HepG2 (cell line): ENCODE measurements around the gene BRCA1. TPM values are rescaled to one million over a fixed set of nuclear protein-coding genes. Genes with fewer than 3 reads are reported as not detected.
A peak's percentile ranks its signal among the peaks of the same experiment; 100 is the strongest.

Experiments
- FOXP1 ChIP-seq, 2 experiments: fragments of 450-650 bp in 1 of 2; IDR thresholded peaks; 2 replicates each; pipeline ENCODE4 v1.6.1; 2017 to 2018; ENCODE audit warnings: antibody characterized with exemption in 1 of 2
- HNF1A ChIP-seq, 2 experiments: sonication (generic) in 1 of 2; formaldehyde crosslinking in 1 of 2; IDR thresholded peaks; 2 replicates each; pipeline versions ENCODE4 v1.4.0 to v1.6.1; 2016 to 2020; ENCODE audit warnings: borderline replicate concordance in 1 of 2, low read depth in 1 of 2, mild to moderate bottlenecking in 1 of 2, missing genetic modification reagents in 1 of 2
- IRX3 ChIP-seq: sonication (generic); formaldehyde crosslinking; IDR thresholded peaks from 2 replicates; pipeline ENCODE4 v1.8.1; 2023; ENCODE audit warnings: mild to moderate bottlenecking, low read depth, missing genetic modification reagents, borderline replicate concordance
- NFKB2 ChIP-seq: sonication (generic); formaldehyde crosslinking; IDR thresholded peaks from 2 replicates; pipeline ENCODE4 v1.4.0; 2020; ENCODE audit warnings: missing genetic modification reagents, borderline replicate concordance
- PLRG1 ChIP-seq: fragments of 450-650 bp; conservative IDR thresholded peaks from 2 replicates; pipeline ENCODE4 v1.6.1; 2016
- SMARCE1 ChIP-seq: fragments of 450-650 bp; IDR thresholded peaks from 2 replicates; pipeline ENCODE4 v1.6.1; 2017; ENCODE audit warnings: borderline replicate concordance
- SOX13 ChIP-seq, 3 experiments: fragments of 450-650 bp in 1 of 3; sonication (generic) in 1 of 3; formaldehyde crosslinking in 1 of 3; IDR thresholded peaks in 2 of 3; conservative IDR thresholded peaks in 1 of 3; 2 replicates each; pipeline versions ENCODE4 v1.5.0 to v1.6.1; 2016 to 2020; ENCODE audit warnings: antibody characterized with exemption in 1 of 3, mild to moderate bottlenecking in 1 of 3, missing compliant biosample characterization in 1 of 3, missing genetic modification reagents in 1 of 3, moderate library complexity in 1 of 3
- TIGD3 ChIP-seq: sonication (generic); formaldehyde crosslinking; IDR thresholded peaks from 2 replicates; pipeline ENCODE4 v1.5.1; 2020; ENCODE audit warnings: mild to moderate bottlenecking, missing genetic modification reagents, borderline replicate concordance
- ZMYM4 ChIP-seq: sonication (generic); formaldehyde crosslinking; IDR thresholded peaks from 2 replicates; pipeline ENCODE4 v1.8.1; 2023; ENCODE audit warnings: mild to moderate bottlenecking, missing genetic modification reagents
- ZNF407 ChIP-seq: sonication (generic); formaldehyde crosslinking; IDR thresholded peaks from one replicate; pipeline ENCODE4 v1.5.1; 2020; ENCODE audit warnings: mild to moderate bottlenecking, missing genetic modification reagents; ENCODE audit errors: not compliant biosample characterization
- ZNF441 ChIP-seq: sonication (generic); formaldehyde crosslinking; IDR thresholded peaks from 2 replicates; pipeline ENCODE4 v1.7.0; 2021; ENCODE audit warnings: missing genetic modification reagents, borderline replicate concordance
- ZNF879 ChIP-seq: sonication (generic); formaldehyde crosslinking; IDR thresholded peaks from 2 replicates; pipeline ENCODE4 v1.8.1; 2023; ENCODE audit warnings: missing genetic modification reagents
- polyA plus RNA-seq, 8 experiments: library from polyadenylated mRNA; depleted of rRNA in 3 of 8; stranded (reverse) in 7 of 8; unstranded in 1 of 8; fragments of >200 nt; fragmentation: Illumina TruSeq in 4 of 8; extraction: Trizol in 4 of 8; gene quantifications; 2 replicates each; pipeline versions ENCODE4 v1.2.1 to v1.2.3, GENCODE V29; 2011 to 2016; ENCODE audit warnings: low read depth in 4 of 8, missing spikeins in 1 of 8, mixed read lengths in 1 of 8; ENCODE audit not compliant: insufficient read depth in 1 of 8
- total RNA-seq, 5 experiments: library from RNA; depleted of rRNA; stranded (reverse); fragments of >200 nt; fragmentation: Illumina TruSeq; extraction: Trizol; gene quantifications; 2 replicates each; pipeline ENCODE4 v1.2.3, GENCODE V29; 2016; ENCODE audit warnings: low read depth in 1 of 5

BRCA1 gene
- total and polyA plus RNA-seq, 2 of the 13 experiments (the other 11 are each of a cell fraction or from before 2014, with no cell fraction given): 13.3 to 37.5 TPM

- TF ChIP-seq TIGD3: peak; percentile 28; the same call in 1 of the 2 replicates
- TF ChIP-seq ZNF441 (CRISPR knock-in tag): 0 out of 2 replicates have a peak, but pooled peaks have one; percentile 30
- TF ChIP-seq ZNF407 (CRISPR knock-in tag): no peak
- TF ChIP-seq SOX13 (IDR thresholded peaks at IDR 0.05): 0 out of 2 replicates have a peak, but pooled peaks have one; percentile 48
- TF ChIP-seq SOX13 (CRISPR knock-in tag; conservative IDR thresholded peaks at IDR 0.05 in 1 of 2, IDR thresholded peaks at IDR 0.05 in 1 of 2): peak in 1 of 2 experiments; percentile 54; a peak in 2 of 4 replicates
- TF ChIP-seq HNF1A (IDR thresholded peaks at IDR 0.05; ENCODE audit: low read depth): no peak
- no peak; the same call in 1 of the 2 replicates for TF ChIP-seq HNF1A (CRISPR knock-in tag; IDR thresholded peaks at IDR 0.05; ENCODE audit: borderline replicate concordance)
- TF ChIP-seq FOXP1 (IDR thresholded peaks at IDR 0.05): peak; percentile 55; the same call in 1 of the 2 replicates
- TF ChIP-seq FOXP1 (CRISPR knock-in tag; IDR thresholded peaks at IDR 0.05): peak; percentile 69
- TF ChIP-seq IRX3 (CRISPR knock-in tag): no peak
- TF ChIP-seq ZMYM4: peak; percentile 83
- TF ChIP-seq PLRG1: no peak
- TF ChIP-seq NFKB2: peak; percentile 65; the same call in 1 of the 2 replicates
- TF ChIP-seq ZNF879 (CRISPR knock-in tag): peak; percentile 48; the same call in 1 of the 2 replicates
- TF ChIP-seq SMARCE1: no peak
These were observed 45.8 kb upstream of the BRCA1 start, which contains the start of gene NBR1 (continued) for GRCh38 chr17:43170766-43171585.
